Neuronal stem cell (in vitro differentiated cells): ENCODE measurements around the gene SPAG16.

Experiments
- DNase-seq: peaks from one replicate; pipeline ENCODE4 v3.0.0-alpha.2; 2013; ENCODE audit warnings: low spot score
- H2AFZ ChIP-seq: one replicate; pipeline ENCODE4 v1.6.1; 2013; ENCODE audit warnings: mild to moderate bottlenecking, low read length, inconsistent platforms
- H2AK5ac ChIP-seq: 2 replicates; pipeline ENCODE4 v1.6.1; 2013; ENCODE audit warnings: low read depth, mild to moderate bottlenecking, inconsistent platforms, low read length, moderate library complexity, mixed read lengths
- H2BK120ac ChIP-seq: 2 replicates; pipeline ENCODE4 v1.6.1; 2013; ENCODE audit warnings: low read depth, mild to moderate bottlenecking, inconsistent platforms, low read length, moderate library complexity, mixed read lengths
- H2BK12ac ChIP-seq: one replicate; pipeline ENCODE4 v1.6.1; 2013; ENCODE audit warnings: low read length, inconsistent platforms
- H2BK15ac ChIP-seq: 2 replicates; pipeline ENCODE4 v1.6.1; 2013; ENCODE audit warnings: mild to moderate bottlenecking, low read length, inconsistent platforms, mixed read lengths
- H2BK5ac ChIP-seq: one replicate; pipeline ENCODE4 v1.6.1; 2013; ENCODE audit warnings: inconsistent platforms, mild to moderate bottlenecking, low read length, moderate library complexity
- H3K14ac ChIP-seq: one replicate; pipeline ENCODE4 v1.6.1; 2013; ENCODE audit warnings: low read length, inconsistent platforms
- H3K18ac ChIP-seq: 2 replicates; pipeline ENCODE4 v1.6.1; 2013; ENCODE audit warnings: low read length, inconsistent platforms
- H3K23ac ChIP-seq: 2 replicates; pipeline ENCODE4 v1.6.1; 2013; ENCODE audit warnings: low read depth, mild to moderate bottlenecking, mixed read lengths, low read length, inconsistent platforms; ENCODE audit not compliant: poor library complexity
- H3K27ac ChIP-seq: replicated peaks from 3 replicates; pipeline ENCODE4 v1.5.1; 2013; ENCODE audit warnings: low read length, inconsistent platforms
- H3K27me3 ChIP-seq, 3 experiments: 2 replicates each; pipeline ENCODE4 v1.6.1; 2013; ENCODE audit warnings: low read length in 3 of 3, mild to moderate bottlenecking in 2 of 3, inconsistent platforms in 1 of 3, low read depth in 1 of 3, mixed read lengths in 1 of 3, moderate library complexity in 1 of 3; ENCODE audit not compliant: control insufficient read depth in 3 of 3, insufficient read depth in 3 of 3
- H3K36me3 ChIP-seq, 2 donors: replicated peaks in 1 of 2; 2 replicates each; pipeline ENCODE4 v1.6.1; 2013; ENCODE audit warnings: low read length in 2 of 2; ENCODE audit not compliant: control insufficient read depth in 2 of 2, insufficient read depth in 2 of 2
- H3K4ac ChIP-seq: 2 replicates; pipeline ENCODE4 v1.6.1; 2013; ENCODE audit warnings: inconsistent platforms, mild to moderate bottlenecking, low read length, moderate library complexity
- H3K4me1 ChIP-seq, 2 donors: 1 replicate in 1 of 2; 2 replicates in 1 of 2; pipeline ENCODE4 v1.6.1; 2013; ENCODE audit warnings: low read length in 2 of 2, low read depth in 1 of 2; ENCODE audit not compliant: control insufficient read depth in 2 of 2, insufficient read depth in 1 of 2
- H3K4me2 ChIP-seq: one replicate; pipeline ENCODE4 v1.6.1; 2013; ENCODE audit warnings: mild to moderate bottlenecking, low read length, inconsistent platforms; ENCODE audit not compliant: insufficient read depth, poor library complexity, severe bottlenecking
- H3K4me3 ChIP-seq, 2 donors: 2 replicates each; pipeline ENCODE4 v1.5.1; 2013; ENCODE audit warnings: low read length in 2 of 2, mild to moderate bottlenecking in 2 of 2, inconsistent platforms in 1 of 2, moderate library complexity in 1 of 2
- H3K79me1 ChIP-seq: one replicate; pipeline ENCODE4 v1.6.1; 2013; ENCODE audit warnings: low read depth, mild to moderate bottlenecking, inconsistent platforms, low read length, moderate library complexity
- H3K9ac ChIP-seq: one replicate; pipeline ENCODE4 v1.6.1; 2013; ENCODE audit warnings: mild to moderate bottlenecking, low read depth, low read length, inconsistent platforms; ENCODE audit not compliant: poor library complexity
- H3K9me3 ChIP-seq, 2 donors: replicated peaks in 1 of 2; 2 replicates each; pipeline versions ENCODE3 to v1.6.1; 2013; ENCODE audit warnings: low read length in 2 of 2, mild to moderate bottlenecking in 2 of 2, inconsistent platforms in 1 of 2, low read depth in 1 of 2, mixed read lengths in 1 of 2, moderate library complexity in 1 of 2; ENCODE audit not compliant: control insufficient read depth in 2 of 2, insufficient read depth in 1 of 2
- H4K8ac ChIP-seq: one replicate; pipeline ENCODE4 v1.6.1; 2013; ENCODE audit warnings: low read depth, mild to moderate bottlenecking, inconsistent platforms, low read length, moderate library complexity
- H4K91ac ChIP-seq: one replicate; pipeline ENCODE4 v1.6.1; 2013; ENCODE audit warnings: low read length, low read depth, mild to moderate bottlenecking, inconsistent platforms; ENCODE audit not compliant: poor library complexity
- WGBS, 2 donors: extraction: QIAGEN DNeasy Blood & Tissue Kit; methylation state at CpG; one replicate each; pipeline ENCODE4 v1.1.7; 2013; ENCODE audit warnings: missing lambda C conversion rate in 2 of 2, mixed read lengths in 1 of 2; ENCODE audit not compliant: insufficient read length in 2 of 2, insufficient replicate concordance in 1 of 2; ENCODE audit errors: extremely low coverage in 2 of 2; 5-methylcytosine and 5-hydroxymethylcytosine counted together

The SPAG16 gene

DNA sequence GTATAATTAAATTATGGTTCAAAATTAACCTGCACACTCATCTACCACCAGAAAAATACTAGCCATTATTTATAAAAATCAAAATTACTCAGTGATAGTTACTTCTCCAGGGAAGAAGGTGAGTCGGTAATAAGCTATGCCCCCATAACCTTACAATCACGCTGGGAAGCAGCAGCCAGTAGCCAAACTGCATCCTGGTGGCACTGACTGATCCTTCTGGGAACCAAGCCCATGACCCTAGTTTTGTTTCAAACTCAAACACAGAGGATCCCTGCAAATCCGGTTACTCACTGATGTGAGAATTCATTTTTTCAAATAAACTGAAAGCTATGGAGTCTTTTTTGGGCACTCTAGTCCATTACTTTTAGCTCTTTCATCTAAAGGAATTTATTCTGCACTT is 1038.4 kb downstream of the SPAG16 start:
- Histone ChIP-seq H2AFZ (no peak overlapping the region), H3K36me3 (no peaks in the 10 kb centered on the region), H2BK15ac (no peak overlapping the region), H3K4me1 (no peaks in the 10 kb centered on the region), H3K79me1 (no peaks in the 10 kb centered on the region), H3K9me3 (no peaks in the 10 kb centered on the region), H3K4me3 (no peak overlapping the region), H2BK5ac (no peak overlapping the region), H3K27ac (no peak overlapping the region), H3K4ac (no peak overlapping the region), H3K23ac (no peak overlapping the region), H4K91ac (no peak overlapping the region), H2BK12ac (no peak overlapping the region), H2AK5ac (no peak overlapping the region), H2BK120ac (no peak overlapping the region), H4K8ac (no peak overlapping the region), H3K18ac (no peak overlapping the region), H3K14ac (no peak overlapping the region), H3K4me2 (no peak overlapping the region), H3K27me3 (no peaks in the 10 kb centered on the region), H3K9ac (no peak overlapping the region)
- no CpG with 5 or more reads among the region's 3 CpGs for WGBS, 2 donors
- no peak for DNase-seq

DNA sequence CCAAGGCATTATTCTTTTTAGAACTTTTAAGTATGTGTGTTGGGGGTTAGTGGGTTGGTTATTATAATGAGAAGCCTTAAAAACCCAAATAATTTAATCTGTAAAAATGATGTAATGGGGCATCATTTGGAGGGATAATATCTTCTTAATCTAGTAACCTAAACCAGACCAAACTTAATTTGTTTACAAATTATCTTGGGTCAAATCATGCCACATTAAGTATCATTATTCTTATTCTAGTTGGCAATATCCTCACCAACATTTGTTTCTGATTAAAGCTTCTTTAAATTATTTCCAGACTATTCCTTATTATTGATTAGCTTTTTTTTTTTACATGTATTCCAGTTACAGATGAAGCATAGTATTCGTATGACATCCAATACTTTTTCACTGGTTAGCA is 1041.1 kb downstream of the SPAG16 start:
- Histone ChIP-seq H3K79me1 (no peaks in the 10 kb centered on the region), H3K9me3 (no peaks in the 10 kb centered on the region), H4K91ac (no peak overlapping the region), H3K27ac (no peak overlapping the region), H3K9ac (no peak overlapping the region), H2BK5ac (no peak overlapping the region), H2BK15ac (no peak overlapping the region), H3K36me3 (no peaks in the 10 kb centered on the region), H3K4me2 (no peak overlapping the region), H2BK12ac (no peak overlapping the region), H3K18ac (no peak overlapping the region), H2AFZ (no peak overlapping the region), H4K8ac (no peak overlapping the region), H2BK120ac (no peak overlapping the region), H3K4me3 (no peak overlapping the region), H3K4ac (no peak overlapping the region), H3K4me1 (peaks cover 2 to 9% of the 10 kb centered on the region in 2 donors), H3K27me3 (no peaks in the 10 kb centered on the region), H2AK5ac (no peak overlapping the region), H3K23ac (no peak overlapping the region), H3K14ac (no peak overlapping the region)
- no CpG with 5 or more reads among the region's 1 CpG for WGBS, 2 donors
- no peak for DNase-seq

DNA sequence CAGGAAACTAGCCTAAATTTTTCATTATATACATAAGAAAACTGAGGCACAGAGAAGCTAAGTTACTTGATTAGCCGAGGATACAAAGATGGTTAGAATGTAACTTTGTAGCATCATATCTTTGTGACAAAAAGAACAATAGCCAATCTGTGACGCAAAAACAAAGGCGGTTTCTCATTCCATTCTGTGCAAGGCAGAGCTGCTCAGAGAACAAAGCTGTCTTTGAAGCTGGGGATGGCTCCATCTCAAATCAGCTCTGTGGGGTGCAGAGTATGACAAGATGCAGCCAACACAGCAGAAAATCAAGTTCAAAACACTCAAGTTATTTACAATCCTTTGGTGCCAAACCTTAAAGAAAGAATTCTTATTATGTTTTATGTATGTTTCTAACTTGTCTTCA is 1044.7 kb downstream of the SPAG16 start:
- H3K27me3 ChIP-seq: no peaks in the 10 kb centered on the region
- H3K36me3 ChIP-seq: no peaks in the 10 kb centered on the region
- no peak overlapping the region for H3K14ac ChIP-seq
- no peak overlapping the region for H2BK120ac ChIP-seq
- H3K9me3 ChIP-seq: no peaks in the 10 kb centered on the region
- no peaks in the 10 kb centered on the region for H3K79me1 ChIP-seq
- H4K91ac ChIP-seq: no peak overlapping the region
- H3K4ac ChIP-seq: no peak overlapping the region
- H3K4me3 ChIP-seq: no peak overlapping the region
- H3K18ac ChIP-seq: no peak overlapping the region
- H3K4me1 ChIP-seq: peaks cover 2 to 9% of the 10 kb centered on the region in 2 donors
- H3K27ac ChIP-seq: no peak overlapping the region
- H3K23ac ChIP-seq: no peak overlapping the region
- no peak overlapping the region for H3K9ac ChIP-seq
- no peak overlapping the region for H2BK5ac ChIP-seq
- no peak overlapping the region for H4K8ac ChIP-seq
- no CpG with 5 or more reads among the region's 3 CpGs for WGBS, 2 donors
- H2AK5ac ChIP-seq: no peak overlapping the region
- no peak overlapping the region for H2BK12ac ChIP-seq
- H3K4me2 ChIP-seq: no peak overlapping the region
- peak; percentile 8 for DNase-seq
- H2BK15ac ChIP-seq: no peak overlapping the region
- peak overlapping the region; percentile 12 for H2AFZ ChIP-seq

DNA sequence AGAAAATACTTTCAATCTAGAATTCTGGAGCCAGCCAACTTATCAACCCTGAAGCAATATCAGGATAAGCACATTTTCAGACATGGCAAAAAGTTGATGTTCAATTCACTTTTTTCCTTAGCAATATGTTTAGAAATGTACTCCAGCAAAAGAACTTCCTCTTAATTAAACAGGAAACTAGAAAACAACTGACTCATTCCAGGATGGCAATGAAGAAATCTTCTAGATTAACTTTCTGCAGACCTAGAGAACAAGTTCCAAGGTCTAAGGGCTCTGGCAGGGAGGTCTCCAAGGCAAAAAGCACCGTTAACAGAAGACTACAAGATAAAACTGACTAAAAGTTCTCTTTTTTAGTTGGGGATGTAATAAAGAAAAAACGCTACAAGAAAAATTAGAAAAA is 1057.4 kb downstream of the SPAG16 start:
- no peak overlapping the region for H2BK120ac ChIP-seq

More for the DNA sequence above, 1057.4 kb downstream of the SPAG16 start:
- Histone ChIP-seq H3K4ac (no peak overlapping the region), H3K79me1 (no peaks in the 10 kb centered on the region), H3K4me2 (no peak overlapping the region), H2AFZ (no peak overlapping the region), H4K8ac (no peak overlapping the region), H3K27ac (no peak overlapping the region), H4K91ac (no peak overlapping the region), H3K14ac (no peak overlapping the region), H3K18ac (no peak overlapping the region), H3K9me3 (no peaks in the 10 kb centered on the region), H2BK12ac (no peak overlapping the region), H2BK15ac (no peak overlapping the region), H3K23ac (no peak overlapping the region), H2BK5ac (no peak overlapping the region), H3K4me1 (no peaks in the 10 kb centered on the region), H3K9ac (no peak overlapping the region), H3K36me3 (no peaks in the 10 kb centered on the region), H3K27me3 (no peaks in the 10 kb centered on the region), H2AK5ac (no peak overlapping the region), H3K4me3 (no peak overlapping the region)
- no CpG with 5 or more reads among the region's 2 CpGs for WGBS, 2 donors
- DNase-seq: no peak
